ENCODE measurements around the gene AMBRA1.

AMBRA1 gene

GRCh38 chr11:46537121-46537520 is 56.7 kb downstream of the AMBRA1 start:
- DNase-seq (ENCODE audit: low read depth): no peak
- no peak overlapping the region for H3K4me3 ChIP-seq (ENCODE audit: low read depth, low read length)
- TF ChIP-seq, protein P1, sequence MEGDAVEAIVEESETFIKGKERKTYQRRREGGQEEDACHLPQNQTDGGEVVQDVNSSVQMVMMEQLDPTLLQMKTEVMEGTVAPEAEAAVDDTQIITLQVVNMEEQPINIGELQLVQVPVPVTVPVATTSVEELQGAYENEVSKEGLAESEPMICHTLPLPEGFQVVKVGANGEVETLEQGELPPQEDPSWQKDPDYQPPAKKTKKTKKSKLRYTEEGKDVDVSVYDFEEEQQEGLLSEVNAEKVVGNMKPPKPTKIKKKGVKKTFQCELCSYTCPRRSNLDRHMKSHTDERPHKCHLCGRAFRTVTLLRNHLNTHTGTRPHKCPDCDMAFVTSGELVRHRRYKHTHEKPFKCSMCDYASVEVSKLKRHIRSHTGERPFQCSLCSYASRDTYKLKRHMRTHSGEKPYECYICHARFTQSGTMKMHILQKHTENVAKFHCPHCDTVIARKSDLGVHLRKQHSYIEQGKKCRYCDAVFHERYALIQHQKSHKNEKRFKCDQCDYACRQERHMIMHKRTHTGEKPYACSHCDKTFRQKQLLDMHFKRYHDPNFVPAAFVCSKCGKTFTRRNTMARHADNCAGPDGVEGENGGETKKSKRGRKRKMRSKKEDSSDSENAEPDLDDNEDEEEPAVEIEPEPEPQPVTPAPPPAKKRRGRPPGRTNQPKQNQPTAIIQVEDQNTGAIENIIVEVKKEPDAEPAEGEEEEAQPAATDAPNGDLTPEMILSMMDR (IDR thresholded peaks at IDR 0.05; ENCODE audit: insufficient read depth, low read depth, low read length, missing control alignments): no peak

GRCh38 chr11:46535688-46536087 is 58.1 kb downstream of the AMBRA1 start:
- no peak overlapping the region for H3K4me3 ChIP-seq (ENCODE audit: low read depth, low read length)
- TF ChIP-seq, protein P1 (IDR thresholded peaks at IDR 0.05; ENCODE audit: insufficient read depth, low read depth, low read length, missing control alignments): no peak
- DNase-seq (ENCODE audit: low read depth): no peak

- TF ChIP-seq, protein P1 (IDR thresholded peaks at IDR 0.05; ENCODE audit: insufficient read depth, low read depth, low read length, missing control alignments): no peak
- no peak overlapping the region for H3K4me3 ChIP-seq (ENCODE audit: low read depth, low read length)
- no peak for DNase-seq (ENCODE audit: low read depth)
Observed at GRCh38 chr11:46534711-46535110, 59.1 kb downstream of the AMBRA1 start.

- no peak overlapping the region for H3K4me3 ChIP-seq (ENCODE audit: low read depth, low read length)
- TF ChIP-seq, protein P1 (IDR thresholded peaks at IDR 0.05; ENCODE audit: insufficient read depth, low read depth, low read length, missing control alignments): no peak
- DNase-seq (ENCODE audit: low read depth): no peak
Observed at GRCh38 chr11:46533396-46534100, 60.3 kb downstream of the AMBRA1 start.

- no peak overlapping the region for H3K4me3 ChIP-seq (ENCODE audit: low read depth, low read length)
- TF ChIP-seq, protein P1 (IDR thresholded peaks at IDR 0.05; ENCODE audit: insufficient read depth, low read depth, low read length, missing control alignments): no peak
- DNase-seq (ENCODE audit: low read depth): no peak
Observed at GRCh38 chr11:46529928-46530574, 63.8 kb downstream of the AMBRA1 start.

DNA sequence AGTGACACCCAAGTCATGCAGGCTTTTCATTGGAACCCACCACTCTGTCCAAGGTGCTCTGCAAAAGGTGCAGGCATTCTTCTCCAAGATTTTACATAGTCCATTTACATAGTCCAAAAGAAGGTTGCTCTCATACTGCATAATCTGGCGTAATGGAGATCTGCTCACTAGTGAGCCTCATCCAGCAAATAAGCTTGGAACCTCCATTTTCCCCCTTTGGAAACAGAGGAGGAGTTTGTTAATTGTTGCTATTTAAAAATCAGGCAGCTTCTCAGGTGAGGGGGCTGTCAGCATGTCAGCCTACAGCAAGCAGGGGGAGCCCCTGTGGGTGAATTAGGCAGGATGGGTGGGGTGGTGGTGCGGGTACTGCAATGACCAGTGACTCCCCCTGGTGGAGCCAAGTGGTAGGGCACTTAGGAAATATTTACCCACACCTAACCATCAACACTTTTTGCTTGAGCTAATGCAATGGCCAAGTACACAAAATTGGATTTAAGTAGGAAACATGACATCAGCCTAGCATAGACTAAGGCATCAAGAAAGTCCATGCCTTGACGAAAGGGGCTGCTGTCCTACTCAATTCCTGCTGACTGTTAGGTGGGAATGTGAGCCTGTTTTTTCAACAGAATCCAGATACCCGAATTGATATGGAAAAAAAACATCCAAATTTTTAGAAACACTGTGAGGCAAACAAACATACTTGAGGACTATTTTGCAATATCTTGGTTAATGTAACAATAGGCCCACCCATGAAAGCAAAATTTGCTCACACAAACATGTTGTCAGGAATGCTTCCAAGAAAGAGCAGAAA is 64.5 kb downstream of the AMBRA1 start:
- no peak overlapping the region for H3K4me3 ChIP-seq (ENCODE audit: low read depth, low read length)
- DNase-seq (ENCODE audit: low read depth): peak; percentile 82
- TF ChIP-seq, protein P1 (IDR thresholded peaks at IDR 0.05; ENCODE audit: insufficient read depth, low read depth, low read length, missing control alignments): peak; percentile 91

Data from GM12865 (cell line).